NOMO-1 treated with dmso at 0.1 percent for 144 hours (cell line): Measurements from ENCODE around the gene AKIP1.

Experiments
- DNase-seq: peaks from one replicate; lab custom pipeline; 2025; ENCODE audit not compliant: unreplicated experiment; lab: John Stamatoyannopoulos, UW

Gene AKIP1

DNA sequence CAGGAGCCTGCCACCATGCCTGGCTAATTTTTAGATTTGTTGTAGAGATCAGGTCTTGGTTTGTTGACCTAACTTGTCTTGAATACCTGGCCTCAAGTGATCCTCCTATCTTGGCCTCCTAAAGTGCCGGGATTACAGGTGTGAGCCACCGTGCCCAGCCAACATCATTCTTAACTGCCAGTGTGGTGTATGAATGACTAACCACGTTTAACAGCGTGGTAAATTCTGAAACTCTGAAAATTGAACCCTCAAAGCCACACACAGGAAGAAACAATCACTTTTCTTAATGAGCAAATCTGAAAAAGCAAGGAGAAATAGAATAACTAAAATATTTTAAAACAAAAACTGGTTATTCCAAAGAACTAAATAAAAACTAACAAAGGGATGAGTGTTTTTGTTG lies 45.9 kb downstream of the AKIP1 start:
- DNase-seq: no peak

DNA sequence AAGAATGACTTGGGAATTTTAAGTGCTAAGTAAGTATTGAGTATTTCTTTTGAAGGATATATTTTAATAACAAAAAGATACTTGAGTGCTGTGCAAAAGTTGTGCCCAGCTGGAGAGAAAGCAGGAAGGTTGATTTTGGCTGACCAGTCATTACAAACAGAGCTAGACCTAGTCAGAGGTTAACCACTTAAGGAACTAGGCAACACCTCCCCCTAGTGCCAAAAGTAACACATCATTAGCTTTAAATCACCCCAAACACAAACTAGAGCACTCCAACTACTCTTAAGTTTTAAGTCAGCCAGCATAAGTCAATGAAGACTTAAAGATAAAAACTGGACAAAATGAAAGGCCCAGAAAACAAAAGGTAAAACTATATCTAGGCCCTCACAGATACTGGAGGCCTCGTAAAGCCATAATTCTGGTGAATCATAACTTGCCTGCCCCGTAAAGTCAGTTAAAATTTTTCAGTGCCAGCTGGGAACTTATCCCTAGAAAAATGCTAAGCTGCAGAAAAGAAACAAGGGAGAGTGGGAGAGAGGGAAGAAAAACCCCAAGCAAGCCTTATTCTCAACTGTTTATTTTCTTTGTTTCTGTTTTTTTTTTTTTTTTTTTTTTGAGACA lies 48.7 kb downstream of the AKIP1 start:
- DNase-seq: peak; percentile 10

DNA sequence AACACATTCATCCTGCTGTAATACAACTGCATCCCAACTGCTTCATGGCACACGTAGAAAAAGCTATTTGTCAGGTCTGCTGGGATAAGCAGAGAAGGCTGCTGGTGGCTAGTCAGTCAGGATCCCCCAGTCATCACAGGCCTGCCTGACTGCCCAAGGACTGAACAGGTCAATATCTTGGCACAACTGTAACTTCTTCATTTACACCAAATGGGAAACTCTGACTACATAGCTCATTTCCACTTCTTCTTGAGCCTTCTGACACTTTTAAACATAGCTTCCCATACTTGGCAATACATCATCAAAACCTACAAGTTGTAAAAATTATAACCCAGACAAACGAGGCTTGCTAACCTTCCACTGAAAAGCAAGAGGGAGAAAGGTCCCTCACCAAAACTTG lies 50.4 kb downstream of the AKIP1 start:
- DNase-seq: no peak

GRCh38 chr11:8962841-8963240 lies 51.9 kb downstream of the AKIP1 start:
- DNase-seq: no peak

DNA sequence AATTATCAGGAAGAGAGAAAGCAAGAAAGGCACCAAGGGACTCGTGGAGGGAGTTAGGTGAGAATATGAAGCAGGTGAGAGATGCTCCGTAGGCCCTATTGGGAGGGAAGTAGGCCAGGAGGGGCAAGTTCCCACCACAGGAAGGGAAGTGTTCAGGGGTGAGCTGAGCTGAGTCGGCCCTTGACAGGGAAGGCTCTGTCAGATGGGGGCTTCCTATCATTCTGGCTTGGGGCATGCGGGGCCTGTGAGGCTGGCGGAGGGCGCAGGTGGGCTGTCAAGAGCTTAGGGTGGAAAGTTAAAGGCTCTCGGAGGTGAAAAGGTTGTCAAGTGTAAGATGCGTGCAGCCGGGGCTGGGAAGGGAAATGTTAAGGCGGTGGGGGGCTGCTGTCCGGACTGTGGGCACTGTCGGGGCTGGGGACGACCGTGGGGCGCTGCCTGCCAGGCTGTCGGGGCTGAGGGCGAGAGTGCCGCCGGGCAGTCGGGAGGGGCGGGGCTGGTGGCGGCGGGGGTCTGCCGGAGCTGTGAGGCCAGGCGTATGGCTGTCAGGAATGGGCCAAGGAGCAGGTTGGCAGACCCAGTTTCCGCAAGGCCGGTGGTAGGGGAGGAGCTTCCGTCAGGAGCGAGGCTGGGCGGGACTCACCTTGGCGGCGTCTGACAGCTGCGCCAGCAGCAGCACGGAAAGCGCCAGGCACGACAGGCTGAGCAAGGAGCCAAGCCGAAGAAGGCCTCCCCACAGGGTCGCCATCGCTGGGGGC lies 52.8 kb downstream of the AKIP1 start:
- DNase-seq: peak; percentile 63

- peak; percentile 79 for DNase-seq
These were observed 53.6 kb downstream of the AKIP1 start, which contains the start of gene TMEM9B for GRCh38 chr11:8964324-8965320. Gene TMEM9B (minus strand): TSS chr11:8964442. CDS start chr11:8964313, 129 bp downstream.

DNA sequence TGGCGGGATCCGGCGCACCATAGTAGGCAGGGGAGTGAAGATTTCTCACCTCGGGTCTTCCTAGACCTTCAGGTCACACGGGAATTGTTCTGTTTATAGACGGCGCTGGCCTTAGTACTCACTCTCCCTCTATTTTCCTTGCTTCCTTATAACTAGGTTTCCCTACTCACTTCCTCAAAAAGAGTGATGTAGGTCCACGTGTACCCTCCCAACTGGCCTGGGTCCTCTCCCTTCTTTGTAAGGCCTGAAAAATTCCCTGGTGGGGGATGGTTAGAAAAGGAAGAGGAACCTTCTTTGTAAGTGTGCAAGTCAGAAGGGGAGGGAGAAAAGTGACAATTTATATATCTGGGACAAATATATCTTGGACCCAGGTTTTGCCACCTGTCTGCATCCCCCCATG lies 56.2 kb downstream of the AKIP1 start:
- no peak for DNase-seq
